ENCODE measurements around the gene SERINC2. TPM values are rescaled to one million over a fixed set of nuclear protein-coding genes. Genes with fewer than 3 reads are reported as not detected.
"Not testable (repeated sequence)": the region's sequence is repeated elsewhere in the genome, so short reads cannot be mapped to it uniquely, and the experiment has no call there.

Gene SERINC2
- total RNA-seq, 1 experiment from 2014 or later: 140 TPM

GRCh38 chr1:31380181-31380580, 32.8 kb upstream of the SERINC2 start:
- no peaks in the 10 kb centered on the region for H3K27me3 Mint-ChIP-seq (ENCODE audit: insufficient read depth, unreplicated experiment)
- DNase-seq (ENCODE audit: unreplicated experiment): no peak
- no peaks in the 10 kb centered on the region for H3K9me3 Mint-ChIP-seq (ENCODE audit: unreplicated experiment)
- no peak for TF ChIP-seq CTCF (IDR thresholded peaks at IDR 0.05; ENCODE audit: unreplicated experiment)
- BruUV-seq (replicated peaks): no TSS peak
- H3K4me1 Mint-ChIP-seq (ENCODE audit: insufficient read depth, unreplicated experiment): peaks cover 7% of the 10 kb centered on the region
- H3K27ac Mint-ChIP-seq (ENCODE audit: low read depth, unreplicated experiment): no peak overlapping the region
- ChIA-PET CTCF (no interaction called here), POLR2A (no interaction called here)
- no peak overlapping the region for H3K4me3 Mint-ChIP-seq (ENCODE audit: unreplicated experiment)
- intact Hi-C loops (cut with micrococcal nuclease): no loop called here
- H3K36me3 Mint-ChIP-seq (ENCODE audit: insufficient read depth, unreplicated experiment): peaks cover 5% of the 10 kb centered on the region

- no peaks in the 10 kb centered on the region for H3K27me3 Mint-ChIP-seq (ENCODE audit: insufficient read depth, unreplicated experiment)
- intact Hi-C loops (cut with micrococcal nuclease): no loop called here
- no peak overlapping the region for H3K27ac Mint-ChIP-seq (ENCODE audit: low read depth, unreplicated experiment)
- H3K4me3 Mint-ChIP-seq (ENCODE audit: unreplicated experiment): no peak overlapping the region
- H3K36me3 Mint-ChIP-seq (ENCODE audit: insufficient read depth, unreplicated experiment): peaks cover 5% of the 10 kb centered on the region
- no peak for TF ChIP-seq CTCF (IDR thresholded peaks at IDR 0.05; ENCODE audit: unreplicated experiment)
- BruUV-seq (replicated peaks): no TSS peak
- peaks cover 3% of the 10 kb centered on the region for H3K4me1 Mint-ChIP-seq (ENCODE audit: insufficient read depth, unreplicated experiment)
- DNase-seq (ENCODE audit: unreplicated experiment): no peak
- no peaks in the 10 kb centered on the region for H3K9me3 Mint-ChIP-seq (ENCODE audit: unreplicated experiment)
- ChIA-PET POLR2A (no interaction called here), CTCF (interaction anchor here (0.6 kb wide), 1 partner anchor 13 kb away, joined by 3 read pairs; no protein-coding TSS in a partner anchor)
These were observed 31.4 kb upstream of the SERINC2 start for GRCh38 chr1:31381394-31382294.

- ChIA-PET POLR2A (no interaction called here), CTCF (interaction anchor here (0.8 kb wide), 1 partner anchor 197 kb away, joined by 3 read pairs; no protein-coding TSS in a partner anchor)
- DNase-seq (ENCODE audit: unreplicated experiment): no peak
- H3K27ac Mint-ChIP-seq (ENCODE audit: low read depth, unreplicated experiment): no peak overlapping the region
- no TSS peak for BruUV-seq (replicated peaks)
- H3K4me1 Mint-ChIP-seq (ENCODE audit: insufficient read depth, unreplicated experiment): no peaks in the 10 kb centered on the region
- H3K27me3 Mint-ChIP-seq (ENCODE audit: insufficient read depth, unreplicated experiment): no peaks in the 10 kb centered on the region
- peaks cover 5% of the 10 kb centered on the region for H3K36me3 Mint-ChIP-seq (ENCODE audit: insufficient read depth, unreplicated experiment)
- no peak for TF ChIP-seq CTCF (IDR thresholded peaks at IDR 0.05; ENCODE audit: unreplicated experiment)
- intact Hi-C loops (cut with micrococcal nuclease): no loop called here
- H3K9me3 Mint-ChIP-seq (ENCODE audit: unreplicated experiment): no peaks in the 10 kb centered on the region
- H3K4me3 Mint-ChIP-seq (ENCODE audit: unreplicated experiment): no peak overlapping the region
These were observed 30.5 kb upstream of the SERINC2 start for GRCh38 chr1:31382379-31382989.

- intact Hi-C loops (cut with micrococcal nuclease): no loop called here
- ChIA-PET POLR2A (no interaction called here), CTCF (interaction anchor here (0.9 to 1.9 kb wide), 4 partner anchors 11 to 199 kb away, joined by 3 to 8 read pairs (median 4); no protein-coding TSS in a partner anchor)
- no peaks in the 10 kb centered on the region for H3K36me3 Mint-ChIP-seq (ENCODE audit: insufficient read depth, unreplicated experiment)
- TF ChIP-seq CTCF (IDR thresholded peaks at IDR 0.05; ENCODE audit: unreplicated experiment): no peak
- no peaks in the 10 kb centered on the region for H3K27me3 Mint-ChIP-seq (ENCODE audit: insufficient read depth, unreplicated experiment)
- H3K27ac Mint-ChIP-seq (ENCODE audit: low read depth, unreplicated experiment): no peak overlapping the region
- no TSS peak for BruUV-seq (replicated peaks)
- H3K4me1 Mint-ChIP-seq (ENCODE audit: insufficient read depth, unreplicated experiment): no peaks in the 10 kb centered on the region
- DNase-seq (ENCODE audit: unreplicated experiment): no peak
- no peaks in the 10 kb centered on the region for H3K9me3 Mint-ChIP-seq (ENCODE audit: unreplicated experiment)
- H3K4me3 Mint-ChIP-seq (ENCODE audit: unreplicated experiment): no peak overlapping the region
These were observed 29.0 kb upstream of the SERINC2 start for GRCh38 chr1:31383967-31384366.

- DNase-seq (ENCODE audit: unreplicated experiment); POLR2A ChIA-PET; H3K36me3 Mint-ChIP-seq (ENCODE audit: insufficient read depth, unreplicated experiment); H3K27ac Mint-ChIP-seq (ENCODE audit: low read depth, unreplicated experiment); H3K4me3 Mint-ChIP-seq (ENCODE audit: unreplicated experiment); intact Hi-C loops (cut with micrococcal nuclease); H3K27me3 Mint-ChIP-seq (ENCODE audit: insufficient read depth, unreplicated experiment); H3K9me3 Mint-ChIP-seq (ENCODE audit: unreplicated experiment); BruUV-seq (replicated peaks); H3K4me1 Mint-ChIP-seq (ENCODE audit: insufficient read depth, unreplicated experiment): not testable (repeated sequence)
- CTCF ChIA-PET: interaction anchor here (0.6 to 1.4 kb wide), 5 partner anchors 8 to 203 kb away, joined by 3 to 5 read pairs (median 3); partner anchors contain the start of genes SNRNP40 and ZCCHC17
These were observed 26.3 kb upstream of the SERINC2 start for GRCh38 chr1:31386576-31387243.
